Skeletal muscle tissue (tissue), 4 donors: ENCODE results near the gene CLPSL2. TPM values are rescaled to one million over a fixed set of nuclear protein-coding genes. Genes with fewer than 3 reads are reported as not detected.
"Not testable (repeated sequence)": the region's sequence is repeated elsewhere in the genome, so short reads cannot be mapped to it uniquely, and the experiment has no call there.

Experiments
- H3K27ac ChIP-seq: one replicate; pipeline ENCODE4 v1.7.0; 2013; ENCODE audit warnings: mild to moderate bottlenecking, low read depth, low read length, inconsistent platforms
- H3K27me3 ChIP-seq, 3 donors: one replicate each; pipeline ENCODE4 v1.7.0; 2013; ENCODE audit warnings: low read length in 3 of 3; ENCODE audit not compliant: control insufficient read depth in 3 of 3, insufficient read depth in 3 of 3
- H3K36me3 ChIP-seq, 3 donors: one replicate each; pipeline ENCODE4 v1.7.0; 2013; ENCODE audit warnings: low read length in 3 of 3; ENCODE audit not compliant: control insufficient read depth in 3 of 3, insufficient read depth in 3 of 3
- H3K4me1 ChIP-seq, 3 donors: one replicate each; pipeline ENCODE4 v1.7.0; 2013; ENCODE audit warnings: low read length in 3 of 3, mild to moderate bottlenecking in 3 of 3; ENCODE audit not compliant: control insufficient read depth in 3 of 3, insufficient read depth in 3 of 3
- H3K4me3 ChIP-seq, 3 donors: one replicate each; pipeline ENCODE4 v1.7.0; 2013; ENCODE audit warnings: low read length in 3 of 3
- H3K9ac ChIP-seq, 3 donors: one replicate each; pipeline ENCODE4 v1.7.0; 2013; ENCODE audit warnings: low read length in 3 of 3, mild to moderate bottlenecking in 3 of 3, moderate library complexity in 2 of 3, low read depth in 1 of 3
- H3K9me3 ChIP-seq, 3 donors: one replicate each; pipeline ENCODE4 v1.7.0; 2013; ENCODE audit warnings: low read length in 3 of 3; ENCODE audit not compliant: control insufficient read depth in 3 of 3
- total RNA-seq: library from RNA; depleted of rRNA; stranded (reverse); fragments of >200 nt; gene quantifications from one replicate; pipeline ENCODE4 v1.2.3, GENCODE V29; 2014
- donor health status: Osteomylitis.

The CLPSL2 gene
- total RNA-seq, 1 donor from 2014 or later, result not detected

DNA sequence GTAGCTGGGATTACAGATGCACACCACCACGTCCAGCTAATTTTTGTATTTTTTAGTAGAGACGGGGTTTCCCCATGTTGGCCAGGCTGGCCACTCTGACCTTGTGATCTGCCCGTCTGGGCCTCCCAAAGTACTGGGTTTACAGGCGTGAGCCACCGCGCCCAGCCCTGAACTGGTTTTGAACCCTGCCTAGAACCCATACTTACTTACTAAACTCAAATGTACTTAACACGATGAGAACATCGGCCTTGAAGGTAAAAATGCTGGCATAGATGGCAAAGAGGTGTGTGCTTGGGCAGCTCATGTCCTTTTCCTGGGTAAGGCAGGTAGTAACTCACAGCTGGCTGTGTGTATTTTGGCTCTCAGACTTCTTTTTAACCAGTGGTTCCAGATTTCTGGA lies 42.8 kb upstream of the CLPSL2 start:
- Histone ChIP-seq H3K4me1 (peaks cover 35 to 63% (median 40%) of the 10 kb centered on the region in 3 donors), H3K27ac (no peak overlapping the region), H3K27me3 (no peaks in the 10 kb centered on the region), H3K9me3 (no peaks in the 10 kb centered on the region), H3K4me3 (no peak overlapping the region), H3K36me3 (no peaks in the 10 kb centered on the region), H3K9ac (peak overlapping the region in 1 of 3 donors; percentile 43)

- H3K9me3 ChIP-seq, H3K4me3 ChIP-seq, H3K27me3 ChIP-seq, H3K36me3 ChIP-seq, H3K9ac ChIP-seq, H3K27ac ChIP-seq: not testable (repeated sequence)
- peaks cover 28 to 57% (median 33%) of the 10 kb centered on the region in 3 donors for H3K4me1 ChIP-seq
These were observed 42.1 kb upstream of the CLPSL2 start for GRCh38 chr6:35734319-35734718.

DNA sequence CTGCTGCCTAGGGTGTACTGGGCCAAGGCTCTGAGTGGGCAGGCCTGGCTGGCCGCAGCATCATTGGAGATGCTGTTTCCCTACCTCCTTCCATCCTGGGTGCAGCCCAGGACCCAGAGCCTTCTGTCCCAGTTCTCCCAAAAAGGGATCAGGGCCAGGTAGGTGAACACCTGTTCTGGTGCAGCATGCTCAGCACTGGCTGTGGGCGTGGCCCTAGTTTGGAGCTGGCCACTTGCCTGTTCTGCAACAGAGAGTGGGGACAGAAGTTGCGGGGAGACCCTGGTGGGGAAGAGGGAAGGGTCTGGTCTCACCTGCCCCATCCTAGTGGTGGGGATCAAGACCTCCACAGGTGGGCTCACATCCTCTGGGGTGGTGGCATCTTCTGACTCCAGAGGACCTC lies 40.9 kb upstream of the CLPSL2 start:
- Histone ChIP-seq H3K4me3 (no peak overlapping the region), H3K9me3 (no peaks in the 10 kb centered on the region), H3K27me3 (no peaks in the 10 kb centered on the region), H3K9ac (peak overlapping the region in 1 of 3 donors; percentile 45), H3K4me1 (peaks cover 23 to 50% (median 27%) of the 10 kb centered on the region in 3 donors), H3K36me3 (no peaks in the 10 kb centered on the region), H3K27ac (no peak overlapping the region)

DNA sequence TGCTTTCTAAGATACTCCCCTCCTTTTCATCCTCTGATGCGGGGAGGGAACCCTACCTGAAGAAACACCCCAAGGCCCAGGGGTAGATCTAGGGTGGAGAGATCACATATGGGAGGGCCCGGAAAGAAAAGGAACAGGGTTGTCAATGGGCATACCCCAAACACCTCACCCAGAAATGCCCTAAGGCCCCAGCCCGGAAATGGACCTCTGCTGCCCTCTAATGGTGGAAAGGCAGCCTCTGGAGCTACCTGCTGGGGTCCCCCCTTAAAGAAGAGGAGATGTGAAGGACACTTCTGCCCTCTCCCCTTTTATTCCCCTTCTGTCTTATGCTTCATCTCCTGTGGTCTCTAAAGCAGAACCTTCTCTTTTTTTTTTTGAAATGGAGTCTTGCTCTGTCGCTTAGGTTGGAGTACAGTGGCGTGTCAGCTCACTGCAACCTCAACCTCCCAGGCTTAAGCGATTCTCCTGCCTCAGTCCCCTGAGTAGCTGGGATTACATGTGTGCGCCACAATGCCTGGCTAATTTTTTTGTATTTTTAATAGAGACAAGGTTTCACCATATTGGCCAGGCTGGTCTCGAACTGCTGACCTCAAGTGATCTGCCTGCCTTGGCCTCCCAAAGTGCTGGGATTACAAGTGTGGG lies 40.0 kb upstream of the CLPSL2 start:
- Histone ChIP-seq H3K27me3 (no peaks in the 10 kb centered on the region), H3K9me3 (no peaks in the 10 kb centered on the region), H3K9ac (no peak overlapping the region), H3K4me1 (peaks cover 17 to 43% (median 23%) of the 10 kb centered on the region in 3 donors), H3K36me3 (no peaks in the 10 kb centered on the region), H3K4me3 (no peak overlapping the region), H3K27ac (no peak overlapping the region)

DNA sequence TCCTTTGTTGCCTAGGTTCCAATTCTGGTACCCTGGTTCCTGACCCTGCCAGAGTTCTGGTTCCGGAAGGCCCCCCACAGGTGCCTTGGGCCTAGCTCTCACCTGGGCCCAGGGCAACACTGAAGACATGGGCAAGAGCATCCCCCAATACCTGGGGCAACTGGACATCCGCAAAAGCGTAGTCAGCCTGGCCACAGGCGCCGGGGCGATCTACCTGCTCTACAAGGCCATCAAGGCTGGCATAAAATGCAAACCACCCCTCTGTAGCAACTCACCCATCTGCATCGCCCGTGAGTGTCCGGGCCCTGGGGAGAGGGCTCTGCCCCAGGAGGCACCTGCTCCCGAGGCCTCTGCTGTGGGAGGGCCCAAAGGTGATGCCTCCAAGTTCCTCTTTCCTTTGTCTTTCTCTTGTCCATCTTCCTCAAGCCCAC lies 39.4 kb upstream of the CLPSL2 start, which contains the start of gene ARMC12:
TSS of gene ARMC12 (plus strand) at position 51 of the 431 bp plus-strand sequence. CDS start at position 128, 77 bp downstream.
- no peaks in the 10 kb centered on the region for H3K9me3 ChIP-seq
- H3K36me3 ChIP-seq, result no peaks in the 10 kb centered on the region
- H3K9ac ChIP-seq, result no peak within 1 kb of the TSS
- peaks cover 17 to 42% (median 22%) of the 10 kb centered on the region in 3 donors for H3K4me1 ChIP-seq
- no peaks in the 10 kb centered on the region for H3K27me3 ChIP-seq
- no peak within 1 kb of the TSS for H3K27ac ChIP-seq
- H3K4me3 ChIP-seq, result no peak within 1 kb of the TSS

GRCh38 chr6:35737413-35738211 lies 38.8 kb upstream of the CLPSL2 start:
- no peak overlapping the region for H3K27ac ChIP-seq

DNA sequence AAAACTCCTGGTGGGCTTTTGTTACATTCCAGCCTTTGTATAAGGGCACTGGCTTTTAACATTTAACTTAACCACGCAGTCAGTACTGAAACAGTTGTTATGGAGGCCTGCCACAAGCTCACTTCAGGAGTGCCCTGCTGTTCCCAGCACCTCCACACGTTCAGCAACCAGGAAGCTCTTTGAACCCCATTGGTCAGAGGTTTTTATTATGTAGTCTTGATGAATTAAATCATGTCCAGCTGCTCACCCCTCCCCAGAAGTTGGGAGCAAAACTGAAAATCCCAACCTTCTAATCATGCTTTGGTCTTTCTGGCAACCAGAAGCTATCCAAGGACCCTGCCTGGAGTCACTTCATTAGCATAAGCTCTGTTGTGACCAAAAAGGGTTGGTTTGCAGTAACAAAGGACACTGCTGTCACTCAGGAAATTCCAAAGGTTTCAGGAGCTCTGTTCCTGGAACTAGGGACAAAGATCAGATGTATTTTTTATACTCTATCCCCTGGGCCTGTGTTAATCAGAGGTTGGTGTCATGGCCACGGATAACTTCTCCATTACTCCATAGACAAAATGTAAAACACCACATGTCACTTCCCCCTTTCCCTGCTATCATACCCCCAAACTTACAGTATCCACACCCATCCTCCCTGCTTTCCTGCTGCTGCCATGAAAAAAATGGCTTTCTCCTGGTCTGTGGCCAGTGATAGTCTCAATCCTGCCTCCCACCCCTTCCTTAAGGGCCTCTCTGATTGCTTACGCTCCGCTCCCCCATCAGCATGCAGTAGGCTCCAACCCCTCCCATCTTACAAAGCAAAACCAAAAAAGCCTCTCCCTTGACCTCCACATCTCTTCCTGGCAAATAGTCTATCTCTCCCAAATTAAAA lies 36.5 kb upstream of the CLPSL2 start:
- Histone ChIP-seq H3K9me3 (no peaks in the 10 kb centered on the region), H3K27ac (no peak overlapping the region), H3K4me1 (peaks cover 3 to 24% (median 6%) of the 10 kb centered on the region in 3 donors), H3K36me3 (no peaks in the 10 kb centered on the region), H3K9ac (no peak overlapping the region), H3K27me3 (no peaks in the 10 kb centered on the region), H3K4me3 (no peak overlapping the region)

More at GRCh38 chr6:35737413-35738211, 38.8 kb upstream of the CLPSL2 start:
- Histone ChIP-seq H3K9ac (no peak overlapping the region), H3K27me3 (no peaks in the 10 kb centered on the region), H3K9me3 (no peaks in the 10 kb centered on the region), H3K36me3 (no peaks in the 10 kb centered on the region), H3K4me3 (no peak overlapping the region), H3K4me1 (peaks cover 11 to 36% (median 16%) of the 10 kb centered on the region in 3 donors)

- peaks cover 0 to under 1% (median 0%) of the 10 kb centered on the region in 3 donors for H3K4me1 ChIP-seq
- H3K9ac ChIP-seq, result no peak overlapping the region
- no peaks in the 10 kb centered on the region for H3K9me3 ChIP-seq
- no peak overlapping the region for H3K4me3 ChIP-seq
- H3K36me3 ChIP-seq, result no peaks in the 10 kb centered on the region
- no peaks in the 10 kb centered on the region for H3K27me3 ChIP-seq
- H3K27ac ChIP-seq, result no peak overlapping the region
These were observed 33.6 kb upstream of the CLPSL2 start for GRCh38 chr6:35742842-35743241.

GRCh38 chr6:35745509-35745908 lies 30.9 kb upstream of the CLPSL2 start:
- Histone ChIP-seq H3K4me3 (no peak overlapping the region), H3K36me3 (no peaks in the 10 kb centered on the region), H3K9me3 (no peaks in the 10 kb centered on the region), H3K9ac (no peak overlapping the region), H3K27ac (no peak overlapping the region), H3K4me1 (no peaks in the 10 kb centered on the region), H3K27me3 (no peaks in the 10 kb centered on the region)
